ENCODE measurements around the gene CORO2A. TPM values are rescaled to one million over a fixed set of nuclear protein-coding genes. Genes with fewer than 3 reads are reported as not detected.

CORO2A gene
- total RNA-seq, 1 experiment from 2014 or later: 24.3 TPM

DNA sequence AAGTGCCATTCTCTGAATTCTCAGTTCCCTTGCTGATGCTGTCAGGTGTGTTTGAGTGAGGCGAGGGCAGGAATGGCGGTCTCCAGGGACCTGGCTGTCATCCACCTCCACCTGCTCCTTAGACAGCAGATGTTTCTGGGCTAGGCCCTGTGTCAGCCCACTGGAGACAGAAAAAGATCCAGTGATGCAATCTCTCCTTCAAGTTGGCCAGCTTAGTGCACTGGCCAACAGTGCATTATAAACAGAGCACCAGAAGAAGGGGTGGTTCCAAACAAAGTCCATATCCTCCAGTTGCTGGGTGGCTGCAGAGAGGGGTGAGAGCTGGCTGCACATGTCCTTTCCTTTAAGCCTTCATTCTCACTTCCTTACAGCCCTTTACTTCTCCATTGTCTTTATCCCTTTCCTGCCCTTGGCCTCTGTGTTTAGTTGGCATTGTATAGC is 109.4 kb downstream of the CORO2A start:
- Mint-ChIP-seq H3K4me3 (ENCODE audit: low read depth, unreplicated experiment) (no peak overlapping the region), H3K27me3 (ENCODE audit: unreplicated experiment) (no peaks in the 10 kb centered on the region), H3K36me3 (ENCODE audit: insufficient read depth, unreplicated experiment) (peaks cover 36% of the 10 kb centered on the region), H3K9me3 (ENCODE audit: low read depth, unreplicated experiment) (no peaks in the 10 kb centered on the region), H3K4me1 (ENCODE audit: low read depth, unreplicated experiment) (peaks cover 19% of the 10 kb centered on the region), H3K27ac (ENCODE audit: unreplicated experiment) (no peak overlapping the region)
- CTCF ChIA-PET: interaction anchor here (0.5 kb wide), 2 partner anchors 16 to 1364 kb away, joined by 4 to 5 read pairs; no protein-coding TSS in a partner anchor
- intact Hi-C loops (cut with micrococcal nuclease; ENCODE audit: unreplicated experiment): no loop called here
- no TSS peak for BruUV-seq (replicated peaks)
- no peak for DNase-seq
- TF ChIP-seq CTCF (IDR thresholded peaks at IDR 0.05; ENCODE audit: unreplicated experiment): no peak

- Mint-ChIP-seq H3K9me3 (ENCODE audit: low read depth, unreplicated experiment) (no peaks in the 10 kb centered on the region), H3K36me3 (ENCODE audit: insufficient read depth, unreplicated experiment) (peaks cover 36% of the 10 kb centered on the region), H3K4me1 (ENCODE audit: low read depth, unreplicated experiment) (peaks cover 14% of the 10 kb centered on the region), H3K27ac (ENCODE audit: unreplicated experiment) (no peak overlapping the region), H3K27me3 (ENCODE audit: unreplicated experiment) (no peaks in the 10 kb centered on the region), H3K4me3 (ENCODE audit: low read depth, unreplicated experiment) (no peak overlapping the region)
- TF ChIP-seq CTCF (IDR thresholded peaks at IDR 0.05; ENCODE audit: unreplicated experiment): no peak
- CTCF ChIA-PET: no interaction called here
- DNase-seq: peak; percentile 46
- intact Hi-C loops (cut with micrococcal nuclease; ENCODE audit: unreplicated experiment): no loop called here
- no TSS peak for BruUV-seq (replicated peaks)
Measured at GRCh38 chr9:98081477-98082219, 110.8 kb downstream of the CORO2A start.

- Mint-ChIP-seq H3K27me3 (ENCODE audit: unreplicated experiment) (no peaks in the 10 kb centered on the region), H3K4me3 (ENCODE audit: low read depth, unreplicated experiment) (no peak overlapping the region), H3K4me1 (ENCODE audit: low read depth, unreplicated experiment) (peaks cover 8% of the 10 kb centered on the region), H3K36me3 (ENCODE audit: insufficient read depth, unreplicated experiment) (peaks cover 30% of the 10 kb centered on the region), H3K27ac (ENCODE audit: unreplicated experiment) (no peak overlapping the region), H3K9me3 (ENCODE audit: low read depth, unreplicated experiment) (no peaks in the 10 kb centered on the region)
- DNase-seq: no peak
- CTCF ChIA-PET: no interaction called here
- no peak for TF ChIP-seq CTCF (IDR thresholded peaks at IDR 0.05; ENCODE audit: unreplicated experiment)
- intact Hi-C loops (cut with micrococcal nuclease; ENCODE audit: unreplicated experiment): no loop called here
- no TSS peak for BruUV-seq (replicated peaks)
Measured at GRCh38 chr9:98080780-98081179, 111.7 kb downstream of the CORO2A start.

DNA sequence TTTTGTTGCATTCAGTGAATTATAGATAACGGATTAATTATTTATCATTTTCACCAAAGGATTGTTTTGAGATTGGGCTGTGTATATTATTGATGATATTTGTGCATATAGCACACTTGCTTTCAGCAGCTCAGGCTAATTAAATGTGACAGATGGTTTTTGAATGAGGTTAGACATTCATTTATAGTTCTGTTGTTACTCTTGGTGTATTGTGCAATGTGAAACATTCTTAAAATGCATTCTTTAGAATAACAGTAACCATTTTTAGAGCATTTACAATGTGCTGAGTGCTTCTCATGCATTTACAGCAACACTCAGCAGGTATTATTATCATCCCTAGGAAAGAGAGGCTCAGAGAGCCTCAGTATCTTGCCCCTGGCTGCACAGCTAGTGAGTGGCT is 112.1 kb downstream of the CORO2A start:
- H3K9me3 Mint-ChIP-seq (ENCODE audit: low read depth, unreplicated experiment): no peaks in the 10 kb centered on the region
- H3K27me3 Mint-ChIP-seq (ENCODE audit: unreplicated experiment): no peaks in the 10 kb centered on the region
- H3K36me3 Mint-ChIP-seq (ENCODE audit: insufficient read depth, unreplicated experiment): peaks cover 30% of the 10 kb centered on the region
- TF ChIP-seq CTCF (IDR thresholded peaks at IDR 0.05; ENCODE audit: unreplicated experiment): no peak
- CTCF ChIA-PET: no interaction called here
- H3K4me1 Mint-ChIP-seq (ENCODE audit: low read depth, unreplicated experiment): peaks cover 8% of the 10 kb centered on the region
- DNase-seq: no peak
- no peak overlapping the region for H3K4me3 Mint-ChIP-seq (ENCODE audit: low read depth, unreplicated experiment)
- H3K27ac Mint-ChIP-seq (ENCODE audit: unreplicated experiment): no peak overlapping the region
- no TSS peak for BruUV-seq (replicated peaks)
- intact Hi-C loops (cut with micrococcal nuclease; ENCODE audit: unreplicated experiment): no loop called here

All from Calu3 (cell line).